ENCODE data around the gene TMEM25.
"Not testable (repeated sequence)": the region's sequence is repeated elsewhere in the genome, so short reads cannot be mapped to it uniquely, and the experiment has no call there.

The TMEM25 gene

GRCh38 chr11:118532852-118533768, 2.1 kb downstream of the TMEM25 start:
- no peak for DNase-seq (ENCODE audit: low read depth)

- no peak for DNase-seq (ENCODE audit: low read depth)
These were observed 3.1 kb downstream of the TMEM25 start for GRCh38 chr11:118533769-118534729.

- DNase-seq (ENCODE audit: low read depth), result no peak
These were observed 4.3 kb downstream of the TMEM25 start for GRCh38 chr11:118535261-118535660.

- no peak for DNase-seq (ENCODE audit: low read depth)
These were observed 5.7 kb downstream of the TMEM25 start for GRCh38 chr11:118536726-118537125.

GRCh38 chr11:118537409-118537980, 6.5 kb downstream of the TMEM25 start:
- no peak for DNase-seq (ENCODE audit: low read depth)

- DNase-seq (ENCODE audit: low read depth), result no peak
These were observed 13.1 kb downstream of the TMEM25 start for GRCh38 chr11:118544010-118544646.

- no peak for DNase-seq (ENCODE audit: low read depth)
These were observed 13.6 kb downstream of the TMEM25 start for GRCh38 chr11:118544647-118545010.

- DNase-seq (ENCODE audit: low read depth), result no peak
These were observed 14.5 kb downstream of the TMEM25 start for GRCh38 chr11:118545533-118545932.

GRCh38 chr11:118547132-118547531, 16.1 kb downstream of the TMEM25 start:
- DNase-seq (ENCODE audit: low read depth), result no peak

- no peak for DNase-seq (ENCODE audit: low read depth)
These were observed 21.3 kb downstream of the TMEM25 start for GRCh38 chr11:118552341-118552740.

GRCh38 chr11:118560806-118561205, 29.8 kb downstream of the TMEM25 start:
- no peak for DNase-seq (ENCODE audit: low read depth)

GRCh38 chr11:118565051-118565450, 34.1 kb downstream of the TMEM25 start:
- no peak for DNase-seq (ENCODE audit: low read depth)

GRCh38 chr11:118569670-118570069, 38.7 kb downstream of the TMEM25 start:
- no peak for DNase-seq (ENCODE audit: low read depth)

- no peak for DNase-seq (ENCODE audit: low read depth)
These were observed 39.8 kb downstream of the TMEM25 start for GRCh38 chr11:118570787-118571186.

- peak; percentile 25 for DNase-seq (ENCODE audit: low read depth)
These were observed 40.7 kb downstream of the TMEM25 start for GRCh38 chr11:118571701-118572060.

GRCh38 chr11:118572061-118572980, 41.3 kb downstream of the TMEM25 start, which contains the start of gene ARCN1:
Gene ARCN1, plus strand, starts transcription at chr11:118572409. Its CDS starts 139 bp downstream, at chr11:118572548.
- peak; percentile 82 for DNase-seq (ENCODE audit: low read depth)

- DNase-seq (ENCODE audit: low read depth), result peak; percentile 65
These were observed 42.1 kb downstream of the TMEM25 start for GRCh38 chr11:118572981-118573550.

- DNase-seq (ENCODE audit: low read depth), result no peak
These were observed 43.6 kb downstream of the TMEM25 start for GRCh38 chr11:118574636-118575035.

GRCh38 chr11:118577995-118578394, 47.0 kb downstream of the TMEM25 start:
- not testable (repeated sequence) for DNase-seq (ENCODE audit: low read depth)

GRCh38 chr11:118581057-118581456, 50.1 kb downstream of the TMEM25 start:
- DNase-seq (ENCODE audit: low read depth), result no peak
